CD1c-positive myeloid dendritic cell (primary cell): ENCODE measurements around the gene SEPTIN3.

Experiments used
- DNase-seq: peaks from one replicate; pipeline ENCODE4 v3.0.0-alpha.2; 2016; ENCODE audit errors: extremely low spot score

Gene SEPTIN3

GRCh38 chr22:42018224-42018623, 49.0 kb downstream of the SEPTIN3 start:
- no peak for DNase-seq
